Nephron progenitor cell (in vitro differentiated cells): ENCODE data around the gene KCMF1.

Experiments used
- DNase-seq: peaks from one replicate; pipeline ENCODE4 v3.0.0; 2021
- H3K27ac Mint-ChIP-seq: 2 replicates; pipeline ENCODE4 v1.8.0; 2021; ENCODE audit warnings: mild to moderate bottlenecking, moderate library complexity, mixed read lengths
- H3K27me3 Mint-ChIP-seq: 2 replicates; pipeline ENCODE4 v1.8.0; 2021; ENCODE audit warnings: mild to moderate bottlenecking, low read depth, mixed read lengths; ENCODE audit not compliant: poor library complexity
- H3K36me3 Mint-ChIP-seq: 2 replicates; pipeline ENCODE4 v1.8.0; 2021; ENCODE audit warnings: low read depth, mixed read lengths
- H3K4me1 Mint-ChIP-seq: 2 replicates; pipeline ENCODE4 v1.8.0; 2021; ENCODE audit warnings: mixed read lengths
- H3K4me3 Mint-ChIP-seq: 2 replicates; pipeline ENCODE4 v1.8.0; 2021; ENCODE audit warnings: mild to moderate bottlenecking, moderate library complexity, mixed read lengths
- H3K9me3 Mint-ChIP-seq: 2 replicates; pipeline ENCODE4 v1.8.0; 2021; ENCODE audit warnings: mild to moderate bottlenecking, moderate library complexity, mixed read lengths
- CTCF ChIP-seq: fragments of 200-600 bp; sonication (generic); IDR thresholded peaks from 2 replicates; pipeline ENCODE4 v1.5.0; 2021; ENCODE audit warnings: antibody characterized with exemption

KCMF1 gene

DNA sequence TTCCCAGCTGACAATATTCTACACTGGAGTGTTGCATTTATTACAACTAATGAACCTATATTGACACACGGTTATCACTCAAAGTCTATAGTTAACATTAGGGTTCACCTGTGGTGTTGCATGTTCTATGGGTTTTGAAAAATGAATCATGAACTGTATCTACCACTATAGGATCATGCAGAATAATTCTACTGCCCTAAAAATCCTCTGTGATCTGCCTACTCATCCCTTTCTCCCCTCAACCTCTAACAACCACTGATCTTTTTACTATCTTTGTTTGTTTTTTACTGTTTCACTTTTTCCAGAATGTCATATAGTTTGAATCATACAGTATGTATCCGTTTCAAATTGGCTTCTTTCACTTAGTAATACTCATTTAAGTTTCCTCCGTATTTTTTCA, 114.6 kb downstream of the KCMF1 start:
- no peak for DNase-seq
- Mint-ChIP-seq H3K4me3 (no peak overlapping the region), H3K4me1 (no peaks in the 10 kb centered on the region), H3K36me3 (no peaks in the 10 kb centered on the region), H3K27ac (no peak overlapping the region), H3K27me3 (peaks cover 36% of the 10 kb centered on the region), H3K9me3 (peaks cover 14% of the 10 kb centered on the region)
- no peak for TF ChIP-seq CTCF

- DNase-seq, result no peak
- Mint-ChIP-seq H3K27me3 (peaks cover 37% of the 10 kb centered on the region), H3K36me3 (no peaks in the 10 kb centered on the region), H3K4me1 (no peaks in the 10 kb centered on the region), H3K27ac (no peak overlapping the region), H3K9me3 (peaks cover 7% of the 10 kb centered on the region), H3K4me3 (no peak overlapping the region)
- no peak for TF ChIP-seq CTCF
Observed at GRCh38 chr2:85087541-85087940, 116.6 kb downstream of the KCMF1 start.

- H3K36me3 Mint-ChIP-seq, result no peaks in the 10 kb centered on the region
- H3K4me3 Mint-ChIP-seq, result no peak overlapping the region
- no peak for DNase-seq
- no peak overlapping the region for H3K27ac Mint-ChIP-seq
- H3K9me3 Mint-ChIP-seq, result peaks cover 8% of the 10 kb centered on the region
- no peak for TF ChIP-seq CTCF
- no peaks in the 10 kb centered on the region for H3K4me1 Mint-ChIP-seq
- peaks cover 27% of the 10 kb centered on the region for H3K27me3 Mint-ChIP-seq
Observed at GRCh38 chr2:85088921-85089320, 118.0 kb downstream of the KCMF1 start.

DNA sequence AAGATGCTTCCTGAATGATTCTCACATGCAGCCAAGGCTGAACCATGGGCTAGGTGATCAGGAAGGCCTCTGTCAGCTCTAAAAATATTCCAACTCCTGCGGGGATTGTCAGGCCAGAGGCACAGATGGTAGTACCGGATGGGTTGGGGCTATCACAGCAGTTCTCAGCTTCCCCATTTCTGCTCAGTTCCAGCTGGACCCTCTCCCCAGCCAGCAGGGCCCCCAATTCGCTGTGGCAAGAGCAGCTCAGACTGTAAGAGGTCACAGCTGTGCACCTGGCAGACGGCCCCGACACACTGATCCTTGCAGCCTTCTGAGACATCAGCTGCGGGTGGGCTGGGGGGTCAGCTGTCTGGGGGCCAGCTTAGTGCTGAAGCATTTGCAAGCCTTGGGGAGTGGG, 118.6 kb downstream of the KCMF1 start:
- Mint-ChIP-seq H3K36me3 (no peaks in the 10 kb centered on the region), H3K9me3 (peaks cover 12% of the 10 kb centered on the region), H3K4me3 (no peak overlapping the region), H3K27me3 (peaks cover 24% of the 10 kb centered on the region), H3K27ac (no peak overlapping the region), H3K4me1 (no peaks in the 10 kb centered on the region)
- DNase-seq, result no peak
- no peak for TF ChIP-seq CTCF

DNA sequence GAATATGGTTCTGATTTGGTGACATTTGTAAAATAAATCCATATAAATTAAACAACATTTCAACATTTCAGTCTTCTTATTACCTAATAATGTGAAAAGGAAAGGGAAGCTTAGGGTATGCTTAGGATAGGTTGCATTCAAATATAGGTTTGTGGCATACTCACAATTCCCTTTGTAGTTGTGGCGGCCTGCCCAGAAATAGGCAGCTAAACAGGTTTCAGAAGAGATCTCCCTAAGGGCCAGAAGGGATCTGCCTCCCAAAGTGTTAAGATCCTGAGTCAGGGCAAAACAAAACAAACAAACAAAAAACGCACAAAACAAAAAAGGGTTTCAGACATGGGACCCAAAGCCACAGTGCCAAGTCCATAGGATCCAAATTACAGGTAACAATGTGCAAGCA, 120.9 kb downstream of the KCMF1 start:
- no peak for TF ChIP-seq CTCF
- Mint-ChIP-seq H3K4me3 (no peak overlapping the region), H3K9me3 (peaks cover 15% of the 10 kb centered on the region), H3K27me3 (peaks cover 25% of the 10 kb centered on the region), H3K27ac (no peak overlapping the region), H3K36me3 (no peaks in the 10 kb centered on the region), H3K4me1 (no peaks in the 10 kb centered on the region)
- no peak for DNase-seq

- Mint-ChIP-seq H3K9me3 (peaks cover 15% of the 10 kb centered on the region), H3K4me1 (no peaks in the 10 kb centered on the region), H3K4me3 (no peak overlapping the region), H3K36me3 (no peaks in the 10 kb centered on the region), H3K27ac (no peak overlapping the region), H3K27me3 (peaks cover 17% of the 10 kb centered on the region)
- no peak for TF ChIP-seq CTCF
- no peak for DNase-seq
Observed at GRCh38 chr2:85095094-85095493, 124.1 kb downstream of the KCMF1 start.
